Amniotic stem cell (primary cell): Measurements from ENCODE around the gene NIM1K.
"Not testable (repeated sequence)": the region's sequence is repeated elsewhere in the genome, so short reads cannot be mapped to it uniquely, and the experiment has no call there.

Experiments used
- DNase-seq: peaks from one replicate; lab custom pipeline; 2025; lab: John Stamatoyannopoulos, UW

The NIM1K gene

DNA sequence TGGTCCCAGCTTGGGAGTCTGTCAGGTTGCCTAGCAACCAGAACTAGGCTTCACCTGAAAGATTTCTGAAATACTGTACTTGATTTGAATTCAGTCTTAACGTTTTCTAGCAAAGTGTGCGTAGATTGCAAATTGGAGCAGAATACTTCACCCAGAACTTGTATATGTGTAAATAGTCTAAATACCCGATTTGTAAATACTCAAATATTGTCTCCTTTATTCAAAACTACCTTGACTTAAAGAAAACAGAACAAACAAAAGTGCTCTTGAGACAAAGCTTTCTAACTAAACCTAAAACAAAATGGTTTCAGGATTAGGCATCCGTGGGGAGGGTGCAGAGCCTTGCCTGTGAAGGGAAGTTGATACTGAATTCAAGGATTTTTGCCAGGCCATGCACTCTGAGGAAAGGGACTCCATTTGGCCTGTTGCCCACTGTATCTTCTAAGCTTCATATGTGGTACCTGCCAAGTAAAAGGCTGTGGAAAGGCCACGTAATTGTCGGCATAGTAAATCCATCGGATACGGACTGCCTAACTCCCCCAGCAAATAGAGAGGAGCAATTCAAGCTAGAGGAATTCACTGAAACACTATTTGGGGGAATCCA lies 121.9 kb downstream of the NIM1K start:
- DNase-seq = no peak

GRCh38 chr5:43314724-43315123 lies 122.7 kb downstream of the NIM1K start:
- no peak for DNase-seq

DNA sequence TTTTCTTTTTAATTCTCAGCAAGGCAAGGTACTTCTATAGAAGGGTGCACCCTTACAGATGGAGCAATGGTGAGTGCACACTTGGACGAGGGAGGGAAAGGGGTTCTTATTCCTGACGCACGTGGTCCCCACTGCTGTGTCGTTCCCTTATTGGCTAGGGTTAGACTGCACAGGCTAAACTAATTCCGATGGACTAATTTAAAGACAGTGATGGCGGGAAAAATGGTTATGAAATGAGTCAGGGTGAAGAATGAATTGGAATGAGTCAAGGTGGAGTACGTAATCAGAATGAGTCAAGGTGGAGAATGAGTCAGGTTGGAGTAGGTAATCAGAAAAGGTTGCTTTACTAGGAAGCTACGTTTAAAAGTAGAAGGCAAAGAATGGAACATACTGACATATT lies 123.2 kb downstream of the NIM1K start:
- no peak for DNase-seq

- DNase-seq = no peak
These were observed 123.7 kb downstream of the NIM1K start for GRCh38 chr5:43315682-43316081.

DNA sequence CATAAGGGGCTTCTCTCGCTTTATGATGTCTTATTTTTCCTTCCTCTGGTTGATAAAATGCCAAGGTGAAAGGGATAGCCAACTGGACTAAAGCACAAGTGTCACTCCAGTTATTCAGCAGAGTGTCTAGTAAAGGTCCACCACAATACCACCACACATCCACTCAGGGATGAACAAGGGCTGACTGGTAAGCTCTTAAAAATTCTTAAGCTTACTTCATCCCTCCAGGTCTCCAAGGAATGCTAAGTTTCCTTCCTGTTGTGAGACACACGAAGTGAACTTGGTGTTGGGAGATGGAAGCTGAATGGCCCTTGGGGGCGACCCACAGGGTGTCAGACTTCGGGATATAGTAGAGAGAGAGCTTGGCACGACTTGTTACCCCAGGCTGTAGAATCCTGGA lies 124.4 kb downstream of the NIM1K start:
- DNase-seq = no peak

- no peak for DNase-seq
These were observed 128.8 kb downstream of the NIM1K start for GRCh38 chr5:43320846-43321245.

GRCh38 chr5:43323488-43323887 lies 131.5 kb downstream of the NIM1K start:
- DNase-seq = not testable (repeated sequence)

GRCh38 chr5:43325624-43326023 lies 133.6 kb downstream of the NIM1K start:
- not testable (repeated sequence) for DNase-seq
